GM12874 (cell line): Measurements from ENCODE around the gene SCFD2.

ENCODE experiments used
- TF ChIP-seq, protein P1 (sequence below): IDR thresholded peaks from 2 replicates; pipeline ENCODE4 v1.5.1; 2011; ENCODE audit warnings: low read depth, mild to moderate bottlenecking, control low read depth, low read length, moderate library complexity; ENCODE audit not compliant: insufficient read depth

The SCFD2 gene

GRCh38 chr4:53227451-53227850 lies 138.4 kb downstream of the SCFD2 start:
- TF ChIP-seq, protein P1, sequence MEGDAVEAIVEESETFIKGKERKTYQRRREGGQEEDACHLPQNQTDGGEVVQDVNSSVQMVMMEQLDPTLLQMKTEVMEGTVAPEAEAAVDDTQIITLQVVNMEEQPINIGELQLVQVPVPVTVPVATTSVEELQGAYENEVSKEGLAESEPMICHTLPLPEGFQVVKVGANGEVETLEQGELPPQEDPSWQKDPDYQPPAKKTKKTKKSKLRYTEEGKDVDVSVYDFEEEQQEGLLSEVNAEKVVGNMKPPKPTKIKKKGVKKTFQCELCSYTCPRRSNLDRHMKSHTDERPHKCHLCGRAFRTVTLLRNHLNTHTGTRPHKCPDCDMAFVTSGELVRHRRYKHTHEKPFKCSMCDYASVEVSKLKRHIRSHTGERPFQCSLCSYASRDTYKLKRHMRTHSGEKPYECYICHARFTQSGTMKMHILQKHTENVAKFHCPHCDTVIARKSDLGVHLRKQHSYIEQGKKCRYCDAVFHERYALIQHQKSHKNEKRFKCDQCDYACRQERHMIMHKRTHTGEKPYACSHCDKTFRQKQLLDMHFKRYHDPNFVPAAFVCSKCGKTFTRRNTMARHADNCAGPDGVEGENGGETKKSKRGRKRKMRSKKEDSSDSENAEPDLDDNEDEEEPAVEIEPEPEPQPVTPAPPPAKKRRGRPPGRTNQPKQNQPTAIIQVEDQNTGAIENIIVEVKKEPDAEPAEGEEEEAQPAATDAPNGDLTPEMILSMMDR: no peak

- TF ChIP-seq, protein P1: no peak
Measured at GRCh38 chr4:53221832-53222480, 143.9 kb downstream of the SCFD2 start.

DNA sequence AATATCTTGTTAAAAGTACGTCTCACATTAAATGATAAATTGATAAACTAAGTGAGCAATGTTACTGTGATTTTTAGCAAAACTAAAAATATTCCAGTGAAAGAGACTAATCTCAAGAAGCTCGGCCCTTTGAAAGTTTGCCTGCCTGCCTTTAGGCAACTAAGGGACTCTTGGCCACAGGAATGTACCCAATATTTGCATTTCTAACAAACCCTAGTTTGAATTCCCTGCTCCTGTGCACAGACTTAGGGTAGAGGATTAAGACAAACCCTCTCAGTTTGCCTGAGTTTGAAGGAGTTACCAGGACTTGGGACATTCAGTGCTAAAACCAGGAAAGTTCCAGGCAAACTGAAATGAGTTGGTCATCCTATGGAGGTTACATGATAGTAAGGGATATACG lies 157.1 kb downstream of the SCFD2 start:
- TF ChIP-seq, protein P1: no peak

- TF ChIP-seq, protein P1: no peak
Measured at GRCh38 chr4:53205970-53206369, 159.9 kb downstream of the SCFD2 start.

DNA sequence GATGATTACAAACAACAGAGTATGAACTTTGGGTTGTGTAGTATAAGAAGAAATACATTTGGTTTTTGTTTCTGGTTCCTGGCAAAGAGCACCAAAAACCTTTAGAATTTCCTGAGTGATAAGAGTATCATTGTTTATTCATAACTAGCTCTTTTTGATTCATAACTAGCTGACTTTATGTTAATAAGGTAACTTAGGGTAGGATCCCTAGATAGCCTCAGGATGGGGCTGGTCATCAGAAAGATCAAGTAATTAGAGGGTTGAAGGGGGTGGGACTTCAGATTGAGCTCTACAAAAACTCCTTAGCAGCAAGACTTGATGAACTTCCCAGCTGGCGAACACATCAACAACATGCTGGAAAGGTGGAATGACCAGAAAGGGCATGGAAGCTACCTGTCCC lies 166.5 kb downstream of the SCFD2 start:
- TF ChIP-seq, protein P1: no peak

- TF ChIP-seq, protein P1: no peak
Measured at GRCh38 chr4:53197772-53198142, 168.1 kb downstream of the SCFD2 start.

- TF ChIP-seq, protein P1: peak; percentile 35; the same call in 1 of the 2 replicates
Measured at GRCh38 chr4:53196882-53197771, 168.7 kb downstream of the SCFD2 start.
